DND-41 (cell line): ENCODE data around the gene ARPP21.

ENCODE experiments used
- ATAC-seq: fragments of 200-7000 bp; cut with Tn5 transposase; 3 replicates; pipeline ENCODE4 v1.9.1; 2021; ENCODE audit warnings: low read depth; ENCODE audit not compliant: insufficient read depth
- DNase-seq: peaks from one replicate; pipeline ENCODE4 v3.0.0-alpha.2; 2020
- H2AFZ ChIP-seq: 2 replicates; pipeline ENCODE4 v1.6.0; 2012; ENCODE audit warnings: low read depth, low read length
- H3K27ac ChIP-seq: 2 replicates; pipeline ENCODE4 v1.5.1; 2012; ENCODE audit warnings: low read length, inconsistent platforms
- H3K27me3 ChIP-seq: fragments of 200-600 bp; sonication (generic); 2 replicates; pipeline ENCODE4 v1.6.0; 2012; ENCODE audit warnings: low read length, mild to moderate bottlenecking, inconsistent platforms; ENCODE audit not compliant: insufficient read depth, poor library complexity
- H3K36me3 ChIP-seq: 2 replicates; pipeline ENCODE4 v1.5.1; 2012; ENCODE audit warnings: low read length, inconsistent platforms; ENCODE audit not compliant: insufficient read depth
- H3K4me1 ChIP-seq: 2 replicates; pipeline ENCODE4 v1.5.1; 2012; ENCODE audit warnings: mild to moderate bottlenecking, low read length; ENCODE audit not compliant: insufficient read depth
- H3K4me2 ChIP-seq: 2 replicates; pipeline ENCODE4 v1.6.0; 2012; ENCODE audit warnings: mild to moderate bottlenecking, moderate library complexity, low read length, inconsistent platforms; ENCODE audit not compliant: insufficient read depth
- H3K4me3 ChIP-seq, 2 experiments: fragments of 200-600 bp in 1 of 2; shearing (Covaris generic) in 1 of 2; 2 replicates each; pipeline ENCODE4 v1.5.1; 2012 to 2016; ENCODE audit warnings: inconsistent platforms in 2 of 2, low read length in 2 of 2, mild to moderate bottlenecking in 2 of 2, low read depth in 1 of 2, moderate library complexity in 1 of 2
- H3K79me2 ChIP-seq: 2 replicates; pipeline ENCODE4 v1.6.0; 2012; ENCODE audit warnings: low read length, inconsistent platforms; ENCODE audit not compliant: insufficient read depth
- H3K9ac ChIP-seq: 2 replicates; pipeline ENCODE4 v1.6.0; 2012; ENCODE audit warnings: low read depth, mild to moderate bottlenecking, inconsistent platforms, low read length, moderate library complexity
- H3K9me3 ChIP-seq: 2 replicates; pipeline ENCODE4 v1.5.1; 2012; ENCODE audit warnings: low read length, moderate library complexity, mild to moderate bottlenecking, inconsistent platforms; ENCODE audit not compliant: insufficient read depth, severe bottlenecking
- H4K20me1 ChIP-seq: 2 replicates; pipeline ENCODE4 v1.6.0; 2012; ENCODE audit warnings: low read length; ENCODE audit not compliant: insufficient read depth
- EZH2 ChIP-seq: IDR thresholded peaks from 3 replicates; pipeline ENCODE4 v1.6.1; 2012; ENCODE audit warnings: borderline replicate concordance, low read depth, mild to moderate bottlenecking, moderate library complexity, low read length, inconsistent platforms; ENCODE audit not compliant: severe bottlenecking
- TF ChIP-seq, protein P1 (sequence below): IDR thresholded peaks from 2 replicates; pipeline ENCODE4 v1.5.1; 2012; ENCODE audit warnings: borderline replicate concordance, low read length, moderate library complexity, mild to moderate bottlenecking; ENCODE audit not compliant: poor library complexity, severe bottlenecking; ENCODE audit errors: extremely low read depth

The ARPP21 gene

DNA sequence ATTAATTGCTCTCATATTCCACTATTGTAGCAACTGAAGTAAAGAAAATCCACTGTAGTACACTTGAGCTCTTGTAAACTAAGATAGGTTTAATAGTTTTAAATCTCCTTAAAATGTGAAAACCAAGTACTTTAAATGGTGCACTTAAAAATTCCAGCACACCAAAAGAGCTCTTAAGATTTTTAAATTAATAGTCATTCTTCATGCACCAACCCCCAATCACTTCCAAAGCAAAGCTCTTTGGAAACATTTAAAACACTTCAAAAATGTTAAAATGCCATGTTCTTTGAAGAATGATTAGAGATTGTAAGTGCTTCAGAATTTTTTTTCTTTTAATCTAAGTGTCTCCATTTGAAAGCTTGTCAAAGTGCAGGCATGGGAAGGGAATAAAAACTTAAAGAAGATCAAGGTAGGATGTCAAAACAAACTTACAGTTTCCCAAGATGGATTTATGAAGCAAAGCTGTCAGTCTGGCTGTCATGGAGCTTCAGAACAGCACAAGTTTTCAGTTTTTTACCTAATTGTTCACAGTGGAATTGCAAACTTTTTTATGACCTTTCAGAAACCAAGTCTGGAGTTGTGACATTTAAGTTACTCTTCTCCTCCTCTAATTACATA, 84.3 kb downstream of the ARPP21 start:
- Histone ChIP-seq H3K9ac (no peak overlapping the region), H3K9me3 (no peaks in the 10 kb centered on the region), H4K20me1 (no peaks in the 10 kb centered on the region; the same call in 1 of the 2 replicates), H3K27me3 (no peaks in the 10 kb centered on the region), H3K36me3 (peaks cover 95% of the 10 kb centered on the region), H3K4me1 (no peaks in the 10 kb centered on the region), H3K4me2 (no peak overlapping the region), H3K27ac (no peak overlapping the region), H3K4me3 (no peak overlapping the region), H2AFZ (no peak overlapping the region), H3K79me2 (peaks cover 63% of the 10 kb centered on the region)
- ATAC-seq (no peak), DNase-seq (no peak)
- TF ChIP-seq EZH2 = no peak
- TF ChIP-seq, protein P1, sequence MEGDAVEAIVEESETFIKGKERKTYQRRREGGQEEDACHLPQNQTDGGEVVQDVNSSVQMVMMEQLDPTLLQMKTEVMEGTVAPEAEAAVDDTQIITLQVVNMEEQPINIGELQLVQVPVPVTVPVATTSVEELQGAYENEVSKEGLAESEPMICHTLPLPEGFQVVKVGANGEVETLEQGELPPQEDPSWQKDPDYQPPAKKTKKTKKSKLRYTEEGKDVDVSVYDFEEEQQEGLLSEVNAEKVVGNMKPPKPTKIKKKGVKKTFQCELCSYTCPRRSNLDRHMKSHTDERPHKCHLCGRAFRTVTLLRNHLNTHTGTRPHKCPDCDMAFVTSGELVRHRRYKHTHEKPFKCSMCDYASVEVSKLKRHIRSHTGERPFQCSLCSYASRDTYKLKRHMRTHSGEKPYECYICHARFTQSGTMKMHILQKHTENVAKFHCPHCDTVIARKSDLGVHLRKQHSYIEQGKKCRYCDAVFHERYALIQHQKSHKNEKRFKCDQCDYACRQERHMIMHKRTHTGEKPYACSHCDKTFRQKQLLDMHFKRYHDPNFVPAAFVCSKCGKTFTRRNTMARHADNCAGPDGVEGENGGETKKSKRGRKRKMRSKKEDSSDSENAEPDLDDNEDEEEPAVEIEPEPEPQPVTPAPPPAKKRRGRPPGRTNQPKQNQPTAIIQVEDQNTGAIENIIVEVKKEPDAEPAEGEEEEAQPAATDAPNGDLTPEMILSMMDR = no peak

DNA sequence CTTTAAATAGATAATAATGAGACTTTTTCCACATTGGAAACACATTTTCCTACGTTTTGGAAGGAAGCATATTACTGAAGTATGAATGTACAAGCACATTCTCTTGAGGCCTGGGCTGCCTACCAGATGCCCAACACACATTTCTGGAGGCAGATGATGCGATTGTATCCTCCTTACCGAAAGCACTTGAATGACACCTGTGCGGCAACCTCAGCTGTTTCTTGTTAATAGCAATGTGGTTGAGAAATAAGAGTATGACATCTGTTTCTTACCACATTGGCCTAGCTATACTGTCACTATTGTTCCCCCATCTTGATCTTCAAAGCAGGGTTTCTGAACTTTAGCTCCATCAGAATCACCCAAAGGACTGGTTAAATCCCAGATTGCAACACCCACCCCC, 84.8 kb downstream of the ARPP21 start:
- Histone ChIP-seq H3K9me3 (no peaks in the 10 kb centered on the region), H2AFZ (no peak overlapping the region), H3K27ac (peak overlapping the region; percentile 35), H4K20me1 (peaks cover under 1% of the 10 kb centered on the region; the same call in 1 of the 2 replicates), H3K4me2 (no peak overlapping the region), H3K79me2 (peaks cover 65% of the 10 kb centered on the region), H3K4me3 (no peak overlapping the region), H3K27me3 (no peaks in the 10 kb centered on the region), H3K36me3 (peaks cover 95% of the 10 kb centered on the region), H3K4me1 (no peaks in the 10 kb centered on the region), H3K9ac (no peak overlapping the region)
- ATAC-seq = peak; percentile 56
- no peak for DNase-seq
- no peak for TF ChIP-seq EZH2
- TF ChIP-seq, protein P1 = no peak

DNA sequence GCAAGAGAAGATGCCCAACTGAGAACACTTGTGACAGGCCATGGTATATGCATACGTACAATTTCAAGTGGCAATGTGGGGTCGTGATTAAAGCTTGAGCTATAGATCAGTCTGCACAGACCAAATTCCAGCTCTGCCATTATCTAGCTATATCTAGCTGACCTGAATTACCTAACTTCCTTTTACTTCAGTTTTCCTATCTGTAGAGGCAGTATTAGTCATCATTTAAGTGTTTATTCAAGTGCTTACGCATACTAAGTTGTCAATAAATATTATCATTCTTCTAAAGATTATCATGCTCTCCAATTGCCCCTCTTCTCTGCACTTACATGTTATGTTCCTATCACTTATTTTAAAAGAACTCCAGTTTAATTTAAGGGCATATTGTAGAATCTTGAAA, 87.9 kb downstream of the ARPP21 start:
- no peak overlapping the region for H3K27ac ChIP-seq
- peaks cover 80% of the 10 kb centered on the region for H3K79me2 ChIP-seq
- TF ChIP-seq EZH2 = no peak
- TF ChIP-seq, protein P1 = no peak
- H3K9ac ChIP-seq = no peak overlapping the region
- H3K4me1 ChIP-seq = no peaks in the 10 kb centered on the region
- peaks cover 5% of the 10 kb centered on the region; the same call in 1 of the 2 replicates for H4K20me1 ChIP-seq
- H3K36me3 ChIP-seq = peaks cover 95% of the 10 kb centered on the region
- DNase-seq = no peak
- no peak overlapping the region for H3K4me2 ChIP-seq
- H2AFZ ChIP-seq = no peak overlapping the region
- H3K9me3 ChIP-seq = no peaks in the 10 kb centered on the region
- H3K4me3 ChIP-seq = no peak overlapping the region
- H3K27me3 ChIP-seq = no peaks in the 10 kb centered on the region
- peak; percentile 33; the same call in 2 of the 3 replicates for ATAC-seq

DNA sequence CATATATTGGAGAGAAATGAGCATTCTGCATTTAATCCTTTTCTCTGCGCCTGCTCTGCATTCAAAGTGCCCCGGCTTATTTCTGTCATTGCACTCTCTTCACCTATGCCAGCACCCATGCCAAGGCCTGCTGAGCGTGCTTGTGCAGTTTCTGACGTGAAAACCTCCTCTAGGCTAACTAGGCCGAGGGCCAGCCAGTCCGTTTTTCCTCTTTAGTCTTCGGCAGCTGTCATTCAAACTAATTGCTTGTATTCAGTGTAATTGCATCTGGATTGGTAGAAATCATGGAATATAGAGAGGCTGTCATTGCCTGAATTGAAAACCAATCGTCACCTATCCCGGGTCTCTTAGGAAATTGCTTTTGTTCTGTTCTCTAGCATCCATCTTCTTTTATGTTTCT, 94.0 kb downstream of the ARPP21 start:
- TF ChIP-seq, protein P1 = no peak
- TF ChIP-seq EZH2 = no peak
- Histone ChIP-seq H2AFZ (no peak overlapping the region), H3K79me2 (peaks cover 97% of the 10 kb centered on the region), H3K4me1 (no peaks in the 10 kb centered on the region), H3K9me3 (no peaks in the 10 kb centered on the region), H3K27me3 (no peaks in the 10 kb centered on the region), H3K27ac (no peak overlapping the region), H3K4me2 (no peak overlapping the region), H3K36me3 (peaks cover 100% of the 10 kb centered on the region), H3K4me3 (no peak overlapping the region), H4K20me1 (peaks cover 24% of the 10 kb centered on the region; the same call in 1 of the 2 replicates), H3K9ac (no peak overlapping the region)
- ATAC-seq = no peak
- no peak for DNase-seq
